Activated CD4-positive, alpha-beta T cell treated with anti-CD3 and anti-CD28 coated beads for 1 hour (primary cell): ENCODE measurements around the gene SENP6.
"Not testable (repeated sequence)": the region's sequence is repeated elsewhere in the genome, so short reads cannot be mapped to it uniquely, and the experiment has no call there.

Source experiments
- DNase-seq: peaks from one replicate; pipeline ENCODE4 v3.0.0-alpha.2; 2020

SENP6 gene

GRCh38 chr6:75609639-75610590 is 8.2 kb downstream of the SENP6 start:
- DNase-seq = no peak

DNA sequence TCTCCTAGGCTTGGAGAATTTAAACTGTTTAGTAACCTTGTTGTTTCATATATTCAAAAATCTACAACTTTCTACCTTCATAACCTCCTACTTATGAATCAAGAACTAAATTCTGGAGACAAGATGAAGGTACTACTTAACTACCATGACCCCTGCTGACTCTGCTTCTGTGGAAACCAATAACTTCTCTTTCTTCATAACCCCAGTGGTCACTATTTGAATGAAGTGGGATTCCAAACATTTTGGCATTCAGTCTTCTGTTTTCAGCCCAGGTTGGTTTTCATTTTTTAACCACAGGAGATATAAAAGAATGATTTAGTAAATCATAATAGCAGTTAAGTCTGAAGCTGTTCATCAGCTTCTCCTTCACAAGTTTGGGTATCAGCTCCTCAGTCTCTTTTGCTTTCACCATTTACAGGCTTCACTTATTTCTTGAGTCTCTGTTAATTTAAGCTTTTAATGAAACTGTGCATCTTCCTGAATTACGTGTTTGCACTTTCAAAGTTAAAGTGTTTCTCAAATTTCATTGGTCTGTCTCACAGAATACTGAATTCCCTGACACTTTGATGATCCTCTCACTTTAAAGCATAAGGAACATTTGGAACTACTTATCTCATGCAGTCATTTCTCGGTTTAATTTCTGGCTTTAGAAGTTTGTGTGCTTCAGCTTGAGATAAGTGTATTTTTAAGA is 9.5 kb downstream of the SENP6 start:
- no peak for DNase-seq

- DNase-seq = no peak
Observed at GRCh38 chr6:75611702-75612375, 10.2 kb downstream of the SENP6 start.

GRCh38 chr6:75612434-75612833 is 10.8 kb downstream of the SENP6 start:
- no peak for DNase-seq

DNA sequence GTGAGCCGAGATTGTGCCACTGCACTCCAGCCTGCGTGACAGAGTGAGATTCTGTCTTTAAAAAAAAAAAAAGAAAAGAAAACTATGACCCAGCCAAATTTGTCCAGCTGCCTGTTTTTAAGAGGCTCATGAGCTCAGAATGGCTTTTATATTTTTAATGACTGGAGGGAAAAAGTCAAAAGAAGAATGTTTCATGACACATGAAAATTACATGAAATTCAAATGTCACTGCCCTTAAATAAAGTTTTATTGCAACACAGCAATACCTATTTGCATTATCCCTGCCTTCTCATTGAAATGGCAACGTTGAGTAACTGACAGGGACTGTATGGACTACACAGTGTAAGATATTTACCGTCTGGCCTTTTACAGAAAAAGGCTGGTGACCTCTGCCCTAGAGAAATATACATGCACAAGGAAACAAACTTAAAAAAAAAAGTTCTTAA is 11.4 kb downstream of the SENP6 start:
- no peak for DNase-seq

DNA sequence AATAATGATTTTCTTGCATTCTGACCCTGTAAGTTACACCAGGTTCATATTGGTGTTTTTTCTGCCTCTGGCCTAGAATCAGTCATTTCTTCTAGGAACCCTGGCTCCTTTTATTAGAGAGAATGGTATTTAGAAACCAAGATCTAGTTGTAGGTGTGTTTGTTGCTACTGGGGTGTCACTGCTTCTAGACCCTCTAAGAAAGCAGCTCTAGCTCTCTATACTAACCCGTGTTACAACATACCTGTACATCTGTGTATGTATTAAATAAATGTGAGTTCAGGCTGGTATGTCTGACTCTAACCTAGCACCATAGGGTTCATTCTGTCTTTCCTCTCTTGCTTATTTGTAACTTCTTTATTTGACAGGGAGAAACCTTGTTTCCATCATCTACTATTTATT is 16.8 kb downstream of the SENP6 start:
- DNase-seq = no peak

- no peak for DNase-seq
Observed at GRCh38 chr6:75619230-75619899, 17.7 kb downstream of the SENP6 start.

DNA sequence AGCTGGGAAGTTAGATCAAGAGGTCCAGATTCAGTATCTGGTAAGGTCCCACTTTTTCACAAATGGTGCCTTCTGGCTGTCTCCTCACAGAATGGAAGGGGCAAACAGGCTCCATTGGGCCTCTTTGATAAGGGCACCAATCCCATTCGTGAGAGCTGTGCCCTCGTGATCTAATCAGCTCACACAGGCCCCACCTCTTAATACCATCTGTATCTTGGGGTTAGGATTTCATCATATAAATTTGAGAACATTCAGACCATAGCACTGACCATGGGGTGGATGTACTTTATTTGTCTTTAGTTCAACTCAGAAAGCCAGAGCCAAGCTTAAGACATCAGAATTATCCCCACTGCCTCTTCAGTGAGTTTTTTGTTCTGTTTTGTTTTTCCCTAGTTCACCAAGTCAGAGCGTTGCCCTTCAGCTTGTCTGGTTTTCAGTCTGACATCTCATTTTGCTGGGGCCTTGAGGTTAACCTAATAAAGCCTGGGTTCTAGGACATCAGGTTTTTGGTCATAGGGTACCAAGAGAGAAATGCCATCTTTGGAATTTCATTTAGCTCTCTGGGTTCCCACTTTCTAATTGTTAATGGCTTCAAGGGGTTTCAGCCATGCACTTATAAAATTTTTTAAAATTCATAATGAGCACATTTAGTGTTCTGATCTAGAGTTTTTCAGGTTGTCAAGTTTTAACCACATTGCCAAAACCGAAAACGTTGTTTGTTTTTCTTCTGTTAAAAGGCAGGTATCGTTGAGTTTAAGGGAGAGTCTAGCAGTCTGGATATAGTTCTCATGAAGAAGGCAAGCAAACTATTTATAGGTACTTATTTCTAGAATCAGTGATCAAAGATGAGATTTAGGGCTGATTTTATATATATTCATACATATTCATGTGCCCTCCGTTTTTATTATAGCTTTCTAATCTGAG is 19.0 kb downstream of the SENP6 start:
- DNase-seq = no peak

- no peak for DNase-seq
Observed at GRCh38 chr6:75621846-75622245, 20.2 kb downstream of the SENP6 start.

DNA sequence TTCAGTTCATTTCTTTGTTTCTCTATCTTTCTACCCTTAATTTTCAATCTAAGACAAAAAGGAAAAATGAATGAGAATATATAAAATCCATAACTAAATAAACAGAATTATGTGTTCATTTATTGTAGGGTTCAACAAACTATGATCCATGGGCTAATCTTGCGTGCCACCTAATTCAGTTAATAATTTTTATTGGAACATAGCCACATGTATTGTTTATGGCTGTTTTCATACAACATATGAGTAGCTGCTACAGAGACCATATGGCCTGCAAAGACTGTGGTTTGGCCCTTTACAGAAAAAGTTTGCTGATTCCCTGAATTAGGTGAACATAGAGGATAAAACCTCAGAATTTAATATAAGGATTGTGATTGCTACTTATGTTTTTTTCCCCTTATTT is 21.8 kb downstream of the SENP6 start:
- DNase-seq = no peak

- no peak for DNase-seq
Observed at GRCh38 chr6:75624335-75624734, 22.7 kb downstream of the SENP6 start.

GRCh38 chr6:75624988-75625387 is 23.3 kb downstream of the SENP6 start:
- DNase-seq = no peak

GRCh38 chr6:75626561-75626960 is 24.9 kb downstream of the SENP6 start:
- no peak for DNase-seq

DNA sequence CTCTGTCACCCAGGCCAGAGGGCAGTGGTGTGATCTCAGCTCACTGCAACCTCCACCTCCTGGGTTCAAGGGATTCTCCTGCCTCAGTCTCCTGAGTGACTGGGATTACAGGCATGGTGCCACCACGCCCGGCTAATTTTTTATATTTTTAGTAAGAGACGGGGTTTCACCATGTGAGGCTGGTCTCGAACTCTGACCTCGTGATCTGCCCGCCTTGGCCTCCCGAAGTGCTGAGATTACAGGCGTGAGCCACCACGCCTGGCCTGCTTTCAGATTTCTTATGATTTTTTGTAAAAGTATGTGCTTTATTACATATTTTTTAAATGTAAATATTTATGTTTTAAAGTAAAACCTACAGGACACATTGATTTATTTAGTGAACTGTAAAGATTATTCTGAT is 26.0 kb downstream of the SENP6 start:
- DNase-seq = not testable (repeated sequence)

- DNase-seq = no peak
Observed at GRCh38 chr6:75631859-75632635, 30.4 kb downstream of the SENP6 start.

DNA sequence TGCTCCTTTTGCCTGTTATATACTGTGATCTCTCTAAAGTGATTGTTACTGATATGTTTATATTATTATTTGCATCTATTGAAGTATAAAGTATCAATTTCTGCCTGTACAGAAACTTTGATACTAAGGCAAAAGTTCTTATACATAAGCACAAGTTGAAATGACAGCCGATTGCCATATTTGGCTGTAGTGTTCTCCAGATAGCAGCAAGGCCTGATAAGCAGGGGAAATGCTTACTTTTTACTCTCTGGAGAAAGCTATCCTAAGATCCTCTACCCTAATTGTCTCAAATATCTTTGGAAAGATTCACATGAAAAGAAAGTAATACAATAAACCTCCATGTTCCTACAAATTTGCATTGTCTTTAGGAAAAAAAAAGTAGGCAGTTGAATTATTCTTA is 31.4 kb downstream of the SENP6 start:
- DNase-seq = no peak

DNA sequence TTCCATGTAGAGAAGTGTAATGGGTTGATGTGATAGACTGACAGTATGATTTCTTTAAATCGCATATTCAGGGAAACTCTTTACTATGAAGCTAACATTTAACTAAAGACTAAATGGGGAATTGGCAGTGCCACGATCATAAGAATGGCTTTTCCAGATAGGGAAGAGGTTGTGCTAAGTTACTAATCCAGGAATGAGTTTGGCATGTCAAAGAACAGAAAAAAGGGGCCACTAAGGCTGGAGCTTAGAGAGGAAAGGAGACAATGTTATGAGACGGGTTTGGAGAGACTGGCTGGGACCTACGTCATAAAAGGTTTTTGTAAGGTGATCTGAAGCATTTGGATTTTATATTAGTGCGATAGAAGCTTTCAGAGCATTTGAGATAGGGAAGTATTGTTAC is 40.6 kb downstream of the SENP6 start:
- no peak for DNase-seq

DNA sequence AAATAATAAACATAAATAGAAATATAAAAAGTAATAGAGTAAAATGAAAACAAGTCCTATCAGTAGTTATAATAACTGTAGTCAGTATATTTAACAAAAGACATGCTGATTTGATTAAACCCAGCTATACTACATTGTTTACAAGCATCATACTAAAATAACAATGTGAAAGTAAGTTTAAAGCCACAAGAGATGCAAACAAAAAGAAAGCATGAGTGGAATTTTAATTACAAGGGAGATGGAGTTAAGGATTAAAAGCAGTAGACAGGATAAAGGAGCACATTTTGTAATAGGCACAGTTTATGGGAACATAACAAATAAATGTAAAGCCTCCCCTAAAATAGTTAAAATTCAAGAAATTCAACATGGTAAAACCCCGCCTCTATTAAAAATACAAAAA is 41.5 kb downstream of the SENP6 start:
- DNase-seq = no peak

DNA sequence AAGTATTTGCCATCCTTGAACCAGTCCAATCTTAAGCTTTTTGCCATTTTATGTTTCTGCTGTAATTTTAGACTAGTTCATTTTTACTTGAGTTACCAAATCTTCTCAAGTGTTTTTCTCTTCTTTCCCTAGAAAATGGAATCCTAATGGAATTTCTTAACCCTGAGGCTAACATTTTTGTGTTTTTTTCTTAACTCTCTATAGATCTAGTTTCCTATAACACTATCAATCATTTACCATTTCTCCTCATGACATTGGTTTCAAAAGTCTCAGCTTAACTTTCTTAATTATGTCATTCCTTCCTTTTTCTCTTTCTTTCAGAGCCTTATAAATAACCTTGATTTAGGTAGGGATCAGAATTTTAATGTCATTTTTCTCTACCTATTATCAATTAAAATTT is 54.8 kb downstream of the SENP6 start:
- DNase-seq = no peak

GRCh38 chr6:75657327-75657726 is 55.6 kb downstream of the SENP6 start:
- no peak for DNase-seq

GRCh38 chr6:75666592-75666991 is 64.9 kb downstream of the SENP6 start:
- DNase-seq = no peak
